ENCODE measurements around the gene PWP2. TPM values are rescaled to one million over a fixed set of nuclear protein-coding genes. Genes with fewer than 3 reads are reported as not detected.

PWP2 gene
- total RNA-seq, 5 donors from 2014 or later (not counting 1 experiment from before 2014, with no cell fraction given), result 8.9 to 39.3 (median 12.3) TPM

DNA sequence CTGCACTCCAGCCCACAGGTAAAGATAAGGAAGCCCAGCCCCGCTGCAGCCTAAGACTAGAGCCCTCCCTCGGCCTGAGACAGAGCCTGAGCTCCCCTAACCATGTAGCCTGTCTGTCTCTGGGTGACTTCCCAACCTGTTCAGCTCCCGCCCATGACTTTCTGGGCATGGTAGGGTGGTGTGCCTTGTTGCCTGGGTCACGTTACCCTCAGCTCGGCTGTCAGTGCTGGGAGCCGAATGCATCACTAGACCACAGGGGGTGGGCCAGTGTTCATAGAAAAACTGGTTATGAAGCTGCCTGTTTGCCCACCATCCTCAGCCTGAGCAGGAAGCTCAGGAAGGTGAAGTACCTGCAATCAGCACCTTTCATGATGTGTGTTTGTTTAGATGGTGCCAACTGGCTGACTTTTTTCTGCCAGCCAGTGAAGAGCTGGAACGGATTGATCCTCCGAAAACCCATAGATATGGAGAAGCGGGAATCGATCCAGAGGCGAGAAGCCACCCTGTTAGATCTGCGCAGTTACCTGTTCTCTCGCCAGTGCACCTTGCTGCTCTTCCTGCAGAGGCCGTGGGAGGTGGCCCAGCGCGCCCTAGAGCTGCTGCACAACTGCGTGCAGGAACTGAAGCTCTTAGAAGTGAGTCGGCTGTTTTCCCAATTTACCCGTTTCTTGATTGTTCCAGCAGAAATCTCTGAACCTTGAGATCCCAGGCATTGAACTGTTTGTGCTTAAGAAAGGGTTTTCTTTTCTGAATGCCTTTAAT is 43.9 kb upstream of the PWP2 start:
- no peak overlapping the region for H3K4me3 Mint-ChIP-seq
- no peaks in the 10 kb centered on the region for H3K9me3 Mint-ChIP-seq
- peaks cover 6 to 66% of the 10 kb centered on the region in 2 donors for H3K36me3 ChIP-seq (ENCODE audit: control insufficient read depth in 2 of 2, extremely low read depth in 1 of 2, insufficient read depth in 1 of 2, low read length in 1 of 2)
- no peaks in the 10 kb centered on the region for H3K27me3 ChIP-seq (replicated peaks in 1 of 2; ENCODE audit: control insufficient read depth in 2 of 2, extremely low read depth in 1 of 2, insufficient read depth in 2 of 2, low read length in 1 of 2)
- ChIA-PET POLR2A (interaction anchor here (0.5 to 0.6 kb wide), 2 partner anchors 15 to 365 kb away, joined by 3 to 4 read pairs; no protein-coding TSS in a partner anchor), CTCF (interaction anchor here (0.5 to 1.0 kb wide), 3 partner anchors 42 to 1089 kb away, joined by 3 read pairs; no protein-coding TSS in a partner anchor)
- WGBS (ENCODE audit: insufficient coverage), result 87% methylated on average over 14 of the region's 19 CpGs
- peaks cover 35 to 59% (median 44%) of the 10 kb centered on the region in 3 donors for H3K4me1 Mint-ChIP-seq
- H3K27me3 Mint-ChIP-seq, result no peaks in the 10 kb centered on the region
- peak in 3 of 35 experiments; percentile 14 to 33 (median 31) for DNase-seq
- H3K4me3 ChIP-seq (ENCODE audit: control insufficient read depth in 1 of 2, extremely low read depth in 1 of 2, low read length in 1 of 2), result no peak overlapping the region
- no peak overlapping the region for H3K27ac ChIP-seq (ENCODE audit: low read length)
- H3K4me1 ChIP-seq (ENCODE audit: control insufficient read depth in 1 of 2, extremely low read depth in 1 of 2, insufficient read depth in 2 of 2, low read length in 2 of 2), result peaks cover 8 to 39% of the 10 kb centered on the region in 2 experiments
- peak overlapping the region; percentile 79 to 81 for H3K27ac Mint-ChIP-seq
- no peak for ATAC-seq (replicated peaks in 1 of 4)
- H3K36me3 Mint-ChIP-seq, result peaks cover 47% of the 10 kb centered on the region
- H3K9me3 ChIP-seq, result no peaks in the 10 kb centered on the region

DNA sequence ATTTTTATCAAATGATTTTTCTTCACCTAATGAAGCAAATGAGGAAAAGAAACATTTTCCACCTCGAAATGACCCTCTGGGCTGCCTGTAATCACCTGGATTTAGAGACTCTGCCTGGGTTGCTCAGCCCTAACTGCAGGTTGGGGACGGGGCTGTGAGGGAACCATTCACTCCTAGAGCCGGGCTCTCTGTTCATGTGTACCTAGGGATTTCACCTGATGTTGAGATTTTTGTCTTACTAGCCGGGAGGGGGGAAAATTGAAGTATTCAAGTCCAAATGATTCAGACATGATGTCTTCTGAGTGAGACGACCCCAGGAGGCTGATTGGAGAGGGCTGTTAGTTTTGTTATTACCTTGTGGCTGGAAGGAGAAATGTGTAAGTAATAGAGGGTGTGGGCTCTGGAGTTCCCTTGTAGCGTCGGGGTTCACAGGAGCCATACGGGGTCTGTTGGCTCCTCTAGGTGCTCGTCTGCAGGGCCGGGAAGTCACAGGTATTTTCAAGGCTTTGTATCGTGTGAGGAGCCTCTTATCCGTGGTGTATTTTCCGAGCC is 42.3 kb upstream of the PWP2 start:
- H3K4me1 Mint-ChIP-seq, result peaks cover 33 to 54% (median 45%) of the 10 kb centered on the region in 3 donors
- H3K36me3 ChIP-seq (ENCODE audit: control insufficient read depth in 2 of 2, extremely low read depth in 1 of 2, insufficient read depth in 1 of 2, low read length in 1 of 2), result peaks cover 2 to 66% of the 10 kb centered on the region in 2 donors
- no peaks in the 10 kb centered on the region for H3K9me3 Mint-ChIP-seq
- DNase-seq (no peak), ATAC-seq (replicated peaks in 1 of 4) (peak in 3 of 4 experiments; percentile 10 to 30 (median 21))
- no peaks in the 10 kb centered on the region for H3K9me3 ChIP-seq
- peaks cover 8 to 33% of the 10 kb centered on the region in 2 experiments for H3K4me1 ChIP-seq (ENCODE audit: control insufficient read depth in 1 of 2, extremely low read depth in 1 of 2, insufficient read depth in 2 of 2, low read length in 2 of 2)
- H3K27me3 ChIP-seq (replicated peaks in 1 of 2; ENCODE audit: control insufficient read depth in 2 of 2, extremely low read depth in 1 of 2, insufficient read depth in 2 of 2, low read length in 1 of 2), result no peaks in the 10 kb centered on the region
- CTCF ChIA-PET, result interaction anchor here in 1 of 2 donors (0.6 to 2.7 kb wide), 6 partner anchors 11 to 51 kb away, joined by 3 to 22 read pairs (median 4); no protein-coding TSS in a partner anchor
- peaks cover 43% of the 10 kb centered on the region for H3K36me3 Mint-ChIP-seq
- H3K4me3 Mint-ChIP-seq, result peak overlapping the region; percentile 19 to 74 (median 53)
- 37% methylated on average over 11 of the region's 13 CpGs for WGBS (ENCODE audit: insufficient coverage)
- peak overlapping the region; percentile 92 for H3K27ac ChIP-seq (ENCODE audit: low read length)
- no peak overlapping the region for H3K4me3 ChIP-seq (ENCODE audit: control insufficient read depth in 1 of 2, extremely low read depth in 1 of 2, low read length in 1 of 2)
- POLR2A ChIA-PET, result no interaction called here
- peak overlapping the region; percentile 93 to 96 for H3K27ac Mint-ChIP-seq
- no peaks in the 10 kb centered on the region for H3K27me3 Mint-ChIP-seq

DNA sequence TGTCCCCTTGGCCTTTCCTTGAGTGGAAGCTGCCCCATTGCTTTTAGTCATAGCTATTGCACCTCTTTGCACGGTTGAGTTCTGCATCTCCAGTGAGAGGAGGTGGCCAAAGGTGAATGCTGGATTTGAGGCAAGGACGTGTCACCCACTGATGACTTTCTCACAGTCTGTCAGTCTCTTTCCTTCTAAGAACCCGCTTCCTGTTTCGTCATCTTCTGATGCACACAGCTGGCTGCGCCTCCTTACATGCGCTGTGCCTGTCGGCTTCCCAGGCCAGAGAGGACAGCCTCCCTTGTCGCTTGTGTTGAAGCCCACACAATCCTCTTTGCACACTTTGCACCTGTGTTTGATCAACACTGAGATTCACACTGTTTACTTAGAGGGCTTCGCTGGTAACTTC is 41.8 kb upstream of the PWP2 start:
- Mint-ChIP-seq H3K27me3 (no peaks in the 10 kb centered on the region), H3K4me1 (peaks cover 33 to 55% (median 47%) of the 10 kb centered on the region in 3 donors), H3K36me3 (peaks cover 44% of the 10 kb centered on the region), H3K4me3 (peak overlapping the region; percentile 53 to 74 (median 62)), H3K9me3 (no peaks in the 10 kb centered on the region), H3K27ac (peak overlapping the region; percentile 93 to 96)
- DNase-seq (peak; percentile 41 to 96 (median 88)), ATAC-seq (replicated peaks in 1 of 4) (peak; percentile 94 to 100 (median 100))
- H3K27me3 ChIP-seq (replicated peaks in 1 of 2; ENCODE audit: control insufficient read depth in 2 of 2, extremely low read depth in 1 of 2, insufficient read depth in 2 of 2, low read length in 1 of 2), result no peaks in the 10 kb centered on the region
- H3K4me1 ChIP-seq (ENCODE audit: control insufficient read depth in 1 of 2, extremely low read depth in 1 of 2, insufficient read depth in 2 of 2, low read length in 2 of 2), result peaks cover 8 to 33% of the 10 kb centered on the region in 2 experiments
- H3K36me3 ChIP-seq (ENCODE audit: control insufficient read depth in 2 of 2, extremely low read depth in 1 of 2, insufficient read depth in 1 of 2, low read length in 1 of 2), result peaks cover 4 to 70% of the 10 kb centered on the region in 2 donors
- WGBS (ENCODE audit: insufficient coverage), result 24% methylated on average over 7 of the region's 9 CpGs
- ChIA-PET POLR2A (interaction anchor here in 1 of 2 donors (0.9 kb wide), 1 partner anchor 275 kb away, joined by 3 read pairs; no protein-coding TSS in a partner anchor), CTCF (interaction anchor here in 1 of 2 donors (0.6 to 2.7 kb wide), 4 partner anchors 11 to 52 kb away, joined by 3 to 22 read pairs (median 4); no protein-coding TSS in a partner anchor)
- no peak overlapping the region for H3K4me3 ChIP-seq (ENCODE audit: control insufficient read depth in 1 of 2, extremely low read depth in 1 of 2, low read length in 1 of 2)
- no peaks in the 10 kb centered on the region for H3K9me3 ChIP-seq
- peak overlapping the region; percentile 92 for H3K27ac ChIP-seq (ENCODE audit: low read length)

- Mint-ChIP-seq H3K27ac (peak overlapping the region; percentile 93 to 96), H3K27me3 (no peaks in the 10 kb centered on the region), H3K9me3 (no peaks in the 10 kb centered on the region), H3K4me3 (peak overlapping the region in 2 of 3 donors; percentile 53 to 74), H3K4me1 (peaks cover 33 to 56% (median 48%) of the 10 kb centered on the region in 3 donors), H3K36me3 (peaks cover 45% of the 10 kb centered on the region)
- peaks cover 6 to 73% of the 10 kb centered on the region in 2 donors for H3K36me3 ChIP-seq (ENCODE audit: control insufficient read depth in 2 of 2, extremely low read depth in 1 of 2, insufficient read depth in 1 of 2, low read length in 1 of 2)
- no peak overlapping the region for H3K4me3 ChIP-seq (ENCODE audit: control insufficient read depth in 1 of 2, extremely low read depth in 1 of 2, low read length in 1 of 2)
- no peak for DNase-seq
- H3K27ac ChIP-seq (ENCODE audit: low read length), result peak overlapping the region; percentile 92
- peaks cover 8 to 33% of the 10 kb centered on the region in 2 experiments for H3K4me1 ChIP-seq (ENCODE audit: control insufficient read depth in 1 of 2, extremely low read depth in 1 of 2, insufficient read depth in 2 of 2, low read length in 2 of 2)
- ChIA-PET CTCF (interaction anchor here in 1 of 2 donors (0.6 to 2.7 kb wide), 3 partner anchors 10 to 52 kb away, joined by 3 to 22 read pairs (median 5); no protein-coding TSS in a partner anchor), POLR2A (interaction anchor here (0.6 to 0.9 kb wide), 2 partner anchors 14 to 274 kb away, joined by 3 read pairs; no protein-coding TSS in a partner anchor)
- 84% methylated on average over 6 of the region's 10 CpGs for WGBS (ENCODE audit: insufficient coverage)
- H3K27me3 ChIP-seq (replicated peaks in 1 of 2; ENCODE audit: control insufficient read depth in 2 of 2, extremely low read depth in 1 of 2, insufficient read depth in 2 of 2, low read length in 1 of 2), result no peaks in the 10 kb centered on the region
- H3K9me3 ChIP-seq, result no peaks in the 10 kb centered on the region
- ATAC-seq (replicated peaks in 1 of 4), result no peak
Measured at GRCh38 chr21:44066116-44066515, 41.1 kb upstream of the PWP2 start.

DNA sequence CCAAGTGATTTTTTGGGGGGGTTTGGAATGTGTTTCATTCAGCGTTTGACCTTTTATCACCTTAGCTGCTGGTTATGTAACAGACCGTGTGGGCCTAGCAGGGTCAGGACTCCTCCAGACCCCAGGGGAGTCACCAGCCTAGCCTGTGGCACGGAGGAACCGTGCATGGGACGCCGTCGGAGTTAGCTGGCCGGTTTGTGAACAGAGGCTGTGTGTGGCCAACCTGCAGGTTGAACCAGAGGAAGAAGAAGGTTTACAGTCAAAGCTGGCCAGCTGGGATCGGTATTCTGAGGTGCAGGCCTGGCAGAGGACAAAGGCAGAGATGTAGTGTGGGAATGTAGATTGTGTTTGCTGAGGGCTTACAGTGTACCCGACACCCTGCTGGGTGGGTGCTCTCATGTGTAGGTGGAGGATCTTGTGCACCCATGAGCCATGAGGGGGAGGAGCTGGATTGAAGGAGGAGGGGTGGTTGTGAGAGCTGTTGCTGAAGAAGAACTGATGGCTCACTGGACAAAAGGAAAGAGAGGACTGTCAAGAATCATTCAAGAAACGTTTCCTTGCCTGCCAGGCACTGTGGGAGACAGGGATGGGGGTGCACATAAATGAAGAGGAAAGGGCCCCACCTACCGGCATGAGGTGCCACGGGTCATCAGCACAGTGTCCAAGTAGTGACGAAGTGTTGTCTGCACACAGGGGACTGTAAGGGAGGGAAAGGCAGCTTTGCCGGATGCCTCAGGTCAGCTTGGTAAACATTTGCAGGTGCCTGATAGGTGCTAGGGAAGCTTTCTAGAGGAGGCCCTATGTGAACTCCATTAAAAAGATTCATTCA is 40.0 kb upstream of the PWP2 start:
- peaks cover 51% of the 10 kb centered on the region for H3K36me3 Mint-ChIP-seq
- H3K4me1 Mint-ChIP-seq, result peaks cover 33 to 59% (median 49%) of the 10 kb centered on the region in 3 donors
- peaks cover 6 to 78% of the 10 kb centered on the region in 2 donors for H3K36me3 ChIP-seq (ENCODE audit: control insufficient read depth in 2 of 2, extremely low read depth in 1 of 2, insufficient read depth in 1 of 2, low read length in 1 of 2)
- H3K27ac Mint-ChIP-seq, result peak overlapping the region in 1 of 2 donors; percentile 69
- peaks cover 8 to 33% of the 10 kb centered on the region in 2 experiments for H3K4me1 ChIP-seq (ENCODE audit: control insufficient read depth in 1 of 2, extremely low read depth in 1 of 2, insufficient read depth in 2 of 2, low read length in 2 of 2)
- ChIA-PET CTCF (interaction anchor here (0.7 to 2.7 kb wide), 2 partner anchors 17 to 22 kb away, joined by 4 to 22 read pairs; no protein-coding TSS in a partner anchor), POLR2A (no interaction called here)
- no peaks in the 10 kb centered on the region for H3K27me3 ChIP-seq (replicated peaks in 1 of 2; ENCODE audit: control insufficient read depth in 2 of 2, extremely low read depth in 1 of 2, insufficient read depth in 2 of 2, low read length in 1 of 2)
- no peak overlapping the region for H3K4me3 ChIP-seq (ENCODE audit: control insufficient read depth in 1 of 2, extremely low read depth in 1 of 2, low read length in 1 of 2)
- DNase-seq (no peak), ATAC-seq (replicated peaks in 1 of 4) (no peak)
- H3K27me3 Mint-ChIP-seq, result no peaks in the 10 kb centered on the region
- H3K9me3 ChIP-seq, result no peaks in the 10 kb centered on the region
- no peak overlapping the region for H3K4me3 Mint-ChIP-seq
- H3K9me3 Mint-ChIP-seq, result no peaks in the 10 kb centered on the region
- H3K27ac ChIP-seq (ENCODE audit: low read length), result no peak overlapping the region
- WGBS (ENCODE audit: insufficient coverage), result 98% methylated on average over 15 of the region's 15 CpGs
